MM.1S (cell line): Measurements from ENCODE around the gene CPEB3.

Experiments
- DNase-seq: peaks from one replicate; pipeline ENCODE4 v3.0.0-alpha.2; 2015
- H2AFZ ChIP-seq: fragments of 300-600 bp; sonication (generic); 2 replicates; pipeline ENCODE4 v1.6.0; 2016; ENCODE audit warnings: antibody characterized with exemption, low read length
- H3F3A ChIP-seq: fragments of 300-600 bp; sonication (generic); 2 replicates; pipeline ENCODE4 v1.6.1; 2016; ENCODE audit warnings: mild to moderate bottlenecking, antibody characterized with exemption, low read length, moderate library complexity, mixed read lengths; ENCODE audit not compliant: insufficient read depth
- H3K27ac ChIP-seq: fragments of 300-600 bp; sonication (generic); 2 replicates; pipeline ENCODE4 v1.5.1; 2016; ENCODE audit warnings: mild to moderate bottlenecking, low read length
- H3K27me3 ChIP-seq: fragments of 300-600 bp; sonication (generic); replicated peaks from 2 replicates; pipeline ENCODE4 v1.6.0; 2016; ENCODE audit warnings: low read length; ENCODE audit not compliant: insufficient read depth
- H3K36me3 ChIP-seq: fragments of 300-600 bp; sonication (generic); replicated peaks from 2 replicates; pipeline ENCODE4 v1.6.1; 2016; ENCODE audit warnings: mild to moderate bottlenecking, low read length, mixed read lengths; ENCODE audit not compliant: insufficient read depth
- H3K4me1 ChIP-seq: fragments of 300-600 bp; sonication (generic); 2 replicates; pipeline ENCODE4 v1.6.1; 2016; ENCODE audit warnings: low read length, mixed read lengths
- H3K4me2 ChIP-seq: fragments of 300-600 bp; sonication (generic); 2 replicates; pipeline ENCODE4 v1.6.0; 2016; ENCODE audit warnings: low read depth, low read length
- H3K4me3 ChIP-seq: fragments of 300-600 bp; sonication (generic); 2 replicates; pipeline ENCODE4 v1.5.1; 2016; ENCODE audit warnings: low read length, mixed read lengths
- H3K79me2 ChIP-seq: fragments of 300-600 bp; sonication (generic); 2 replicates; pipeline ENCODE4 v1.6.1; 2016; ENCODE audit warnings: mixed run types, low read length, mixed read lengths
- H3K9ac ChIP-seq: fragments of 300-600 bp; sonication (generic); 2 replicates; pipeline ENCODE4 v1.6.1; 2016; ENCODE audit warnings: low read length, mixed read lengths
- H3K9me2 ChIP-seq: fragments of 300-600 bp; sonication (generic); replicated peaks from 2 replicates; pipeline ENCODE4 v1.6.1; 2016; ENCODE audit warnings: mild to moderate bottlenecking, low read length, mixed read lengths; ENCODE audit not compliant: insufficient read depth
- H3K9me3 ChIP-seq: fragments of 300-600 bp; sonication (generic); replicated peaks from 2 replicates; pipeline ENCODE4 v1.6.1; 2016; ENCODE audit warnings: mild to moderate bottlenecking, low read length, mixed read lengths; ENCODE audit not compliant: insufficient read depth
- H4K20me1 ChIP-seq: fragments of 300-600 bp; sonication (generic); 2 replicates; pipeline ENCODE4 v1.6.1; 2016; ENCODE audit warnings: mild to moderate bottlenecking, low read length, moderate library complexity, mixed read lengths; ENCODE audit not compliant: insufficient read depth
- CTCF ChIP-seq: fragments of 300-600 bp; sonication (generic); IDR thresholded peaks from 2 replicates; pipeline ENCODE4 v1.5.1; 2016; ENCODE audit warnings: antibody characterized with exemption, low read length, mixed read lengths
- EZH2 ChIP-seq: fragments of 300-600 bp; sonication (generic); optimal IDR thresholded peaks from 2 replicates; pipeline ENCODE3; 2017; ENCODE audit warnings: low read depth, mild to moderate bottlenecking, antibody characterized with exemption, low read length, mixed read lengths
- EZH2phosphoT487 ChIP-seq: fragments of 300-600 bp; sonication (generic); IDR thresholded peaks from 2 replicates; pipeline ENCODE4 v1.6.1; 2018; ENCODE audit warnings: antibody characterized with exemption, low read length

Gene CPEB3

GRCh38 chr10:92264249-92264648, 26.6 kb downstream of the CPEB3 start:
- no peak overlapping the region for H3K9ac ChIP-seq
- H3K4me3 ChIP-seq: no peak overlapping the region
- H4K20me1 ChIP-seq: no peaks in the 10 kb centered on the region
- no peak for DNase-seq
- no peaks in the 10 kb centered on the region; the same call in 1 of the 2 replicates for H3F3A ChIP-seq
- H3K36me3 ChIP-seq: no peaks in the 10 kb centered on the region
- no peak overlapping the region for H3K27ac ChIP-seq
- peaks cover 10% of the 10 kb centered on the region; the same call in 1 of the 2 replicates for H3K4me1 ChIP-seq
- H3K79me2 ChIP-seq: peaks cover 8% of the 10 kb centered on the region
- no peaks in the 10 kb centered on the region for H3K27me3 ChIP-seq
- TF ChIP-seq EZH2phosphoT487 (no peak), CTCF (no peak), EZH2 (no peak)
- no peak overlapping the region for H3K4me2 ChIP-seq
- H3K9me2 ChIP-seq: no peaks in the 10 kb centered on the region
- no peaks in the 10 kb centered on the region for H3K9me3 ChIP-seq
- no peak overlapping the region for H2AFZ ChIP-seq

GRCh38 chr10:92263396-92263795, 27.5 kb downstream of the CPEB3 start:
- H3F3A ChIP-seq: no peaks in the 10 kb centered on the region; the same call in 1 of the 2 replicates
- TF ChIP-seq CTCF (no peak), EZH2 (no peak), EZH2phosphoT487 (no peak)
- no peaks in the 10 kb centered on the region for H3K36me3 ChIP-seq
- peaks cover 7% of the 10 kb centered on the region; the same call in 1 of the 2 replicates for H3K4me1 ChIP-seq
- no peaks in the 10 kb centered on the region for H3K9me3 ChIP-seq
- H3K27ac ChIP-seq: no peak overlapping the region
- no peaks in the 10 kb centered on the region for H4K20me1 ChIP-seq
- no peak overlapping the region for H3K9ac ChIP-seq
- no peak overlapping the region for H2AFZ ChIP-seq
- H3K27me3 ChIP-seq: no peaks in the 10 kb centered on the region
- peaks cover 4% of the 10 kb centered on the region for H3K79me2 ChIP-seq
- H3K9me2 ChIP-seq: no peaks in the 10 kb centered on the region
- H3K4me2 ChIP-seq: no peak overlapping the region
- no peak for DNase-seq
- H3K4me3 ChIP-seq: no peak overlapping the region

- Histone ChIP-seq H3K9ac (no peak overlapping the region), H2AFZ (no peak overlapping the region), H3K36me3 (no peaks in the 10 kb centered on the region), H3K27me3 (no peaks in the 10 kb centered on the region), H3K9me3 (no peaks in the 10 kb centered on the region), H4K20me1 (no peaks in the 10 kb centered on the region), H3K9me2 (no peaks in the 10 kb centered on the region), H3K27ac (no peak overlapping the region), H3F3A (no peaks in the 10 kb centered on the region), H3K4me3 (no peak overlapping the region), H3K4me1 (no peaks in the 10 kb centered on the region), H3K79me2 (peaks cover 20% of the 10 kb centered on the region), H3K4me2 (no peak overlapping the region)
- no peak for DNase-seq
- no peak for TF ChIP-seq EZH2
- no peak for TF ChIP-seq CTCF
- no peak for TF ChIP-seq EZH2phosphoT487
Observed at GRCh38 chr10:92248566-92248965, 42.3 kb downstream of the CPEB3 start.
